GM20000 (cell line): Measurements from ENCODE around the gene KLHL29.

Source experiments
- DNase-seq: peaks from one replicate; pipeline ENCODE4 v3.0.0; 2012; ENCODE audit warnings: low spot score
- TF ChIP-seq, protein P1 (sequence below): IDR thresholded peaks from 2 replicates; pipeline ENCODE4 v1.5.1; 2012; ENCODE audit warnings: mild to moderate bottlenecking, control low read depth; ENCODE audit errors: extremely low read depth, missing control alignments

Gene KLHL29

DNA sequence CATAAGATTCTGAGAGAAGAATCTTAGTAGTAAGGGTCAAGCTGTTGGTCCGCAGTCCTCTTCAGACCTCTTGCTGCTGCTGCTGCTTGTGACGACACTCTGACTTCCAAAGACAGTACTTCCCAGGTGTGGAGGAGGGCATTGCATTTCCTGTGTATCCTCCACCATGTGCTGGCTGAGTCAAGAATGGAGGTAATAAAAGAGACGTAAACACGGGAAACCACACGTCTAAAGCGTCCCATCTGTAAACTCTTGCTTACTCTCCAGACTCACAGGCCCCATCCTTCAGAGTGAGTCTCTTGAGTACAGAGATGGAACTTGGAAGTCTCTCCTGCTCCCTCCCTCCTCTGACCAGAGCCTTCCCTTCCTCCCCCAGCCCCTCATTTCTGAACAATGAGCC lies 25.6 kb downstream of the KLHL29 start:
- DNase-seq = no peak
- TF ChIP-seq, protein P1, sequence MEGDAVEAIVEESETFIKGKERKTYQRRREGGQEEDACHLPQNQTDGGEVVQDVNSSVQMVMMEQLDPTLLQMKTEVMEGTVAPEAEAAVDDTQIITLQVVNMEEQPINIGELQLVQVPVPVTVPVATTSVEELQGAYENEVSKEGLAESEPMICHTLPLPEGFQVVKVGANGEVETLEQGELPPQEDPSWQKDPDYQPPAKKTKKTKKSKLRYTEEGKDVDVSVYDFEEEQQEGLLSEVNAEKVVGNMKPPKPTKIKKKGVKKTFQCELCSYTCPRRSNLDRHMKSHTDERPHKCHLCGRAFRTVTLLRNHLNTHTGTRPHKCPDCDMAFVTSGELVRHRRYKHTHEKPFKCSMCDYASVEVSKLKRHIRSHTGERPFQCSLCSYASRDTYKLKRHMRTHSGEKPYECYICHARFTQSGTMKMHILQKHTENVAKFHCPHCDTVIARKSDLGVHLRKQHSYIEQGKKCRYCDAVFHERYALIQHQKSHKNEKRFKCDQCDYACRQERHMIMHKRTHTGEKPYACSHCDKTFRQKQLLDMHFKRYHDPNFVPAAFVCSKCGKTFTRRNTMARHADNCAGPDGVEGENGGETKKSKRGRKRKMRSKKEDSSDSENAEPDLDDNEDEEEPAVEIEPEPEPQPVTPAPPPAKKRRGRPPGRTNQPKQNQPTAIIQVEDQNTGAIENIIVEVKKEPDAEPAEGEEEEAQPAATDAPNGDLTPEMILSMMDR = no peak

- no peak for DNase-seq
- TF ChIP-seq, protein P1 = no peak
Observed at GRCh38 chr2:23411752-23412431, 26.9 kb downstream of the KLHL29 start.

DNA sequence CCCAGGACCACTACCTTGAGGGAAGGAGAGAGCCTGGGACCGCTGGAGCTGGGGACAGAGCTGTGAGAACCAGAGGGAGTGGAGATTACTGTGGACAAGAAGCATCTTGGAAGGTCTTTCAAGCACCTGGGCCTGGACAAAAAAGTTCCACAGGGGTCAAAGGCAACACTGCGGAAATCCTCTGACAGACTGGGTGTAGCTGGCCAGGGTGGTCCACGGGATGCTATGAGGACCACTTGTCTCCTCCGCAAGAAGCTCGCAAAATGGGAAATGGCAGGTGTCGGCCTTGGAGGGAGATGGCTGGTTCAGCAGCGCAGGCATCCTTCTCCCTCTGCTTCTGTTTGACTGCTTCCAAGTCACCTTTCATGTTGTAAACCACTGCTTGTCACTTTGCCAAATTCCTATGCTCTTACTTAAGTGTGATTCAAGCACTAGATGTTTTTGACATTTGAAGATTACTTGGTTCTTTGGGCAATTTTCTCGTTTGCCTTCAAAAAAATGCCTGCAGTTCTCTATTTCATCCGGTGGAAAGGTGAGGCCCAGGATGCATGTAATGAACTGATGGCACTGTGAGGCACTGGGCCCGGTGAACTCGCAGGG lies 27.7 kb downstream of the KLHL29 start:
- no peak for DNase-seq

DNA sequence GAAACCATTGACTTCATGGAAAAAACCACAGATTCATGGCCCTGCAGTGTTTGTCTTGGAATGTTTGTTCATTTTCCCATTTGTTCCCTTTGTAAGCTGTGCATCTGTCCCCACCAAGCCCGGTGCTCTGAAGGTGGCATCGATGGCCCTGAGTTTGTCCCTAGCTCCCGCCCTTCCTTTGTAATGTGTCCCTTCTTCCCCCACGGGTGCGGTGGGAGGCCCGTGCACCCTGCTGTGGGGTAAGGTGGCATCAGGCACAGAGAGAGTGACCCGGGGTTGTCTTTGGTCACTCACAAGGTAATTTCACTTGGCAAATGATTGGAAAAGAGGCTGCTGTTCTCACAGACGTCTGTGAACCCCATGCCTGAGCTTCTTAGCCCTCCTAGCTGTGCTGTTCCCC lies 28.7 kb downstream of the KLHL29 start:
- no peak for DNase-seq
- TF ChIP-seq, protein P1 = no peak

More for the DNA sequence above, 27.7 kb downstream of the KLHL29 start:
- TF ChIP-seq, protein P1 = no peak

DNA sequence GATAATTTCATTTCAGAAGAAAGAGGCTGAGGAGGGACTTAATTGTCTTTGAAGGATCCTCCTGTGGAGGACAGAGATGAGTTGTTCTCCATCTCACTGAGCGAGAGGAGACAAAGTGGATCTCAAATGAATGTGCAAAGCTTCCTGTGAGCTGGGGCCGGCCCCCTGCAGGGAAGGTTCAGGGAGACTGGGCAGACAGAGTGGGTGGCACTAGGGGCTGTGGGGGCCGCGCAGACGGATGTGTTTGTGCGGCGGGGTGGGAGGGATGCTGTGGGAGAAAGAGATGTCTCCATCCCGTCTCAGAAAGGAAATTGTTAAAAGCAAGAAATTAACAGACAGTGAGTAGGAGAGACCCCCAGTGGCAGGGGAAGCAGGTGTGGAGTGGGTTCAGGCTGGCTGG lies 29.1 kb downstream of the KLHL29 start:
- TF ChIP-seq, protein P1 = no peak
- DNase-seq = no peak

- no peak for DNase-seq
- TF ChIP-seq, protein P1 = peak; percentile 17
Observed at GRCh38 chr2:23414871-23415270, 29.9 kb downstream of the KLHL29 start.

- TF ChIP-seq, protein P1 = no peak
- no peak for DNase-seq
Observed at GRCh38 chr2:23417310-23417709, 32.3 kb downstream of the KLHL29 start.
